Measurements from ENCODE around the gene TGFBI. TPM values are rescaled to one million over a fixed set of nuclear protein-coding genes. Genes with fewer than 3 reads are reported as not detected.

Gene TGFBI
- total and polyA plus RNA-seq, 11 donors, result 31.8 to 206 (median 50.0) TPM

GRCh38 chr5:136058039-136058971, 29.5 kb downstream of the TGFBI start:
- TF ChIP-seq, protein P1, sequence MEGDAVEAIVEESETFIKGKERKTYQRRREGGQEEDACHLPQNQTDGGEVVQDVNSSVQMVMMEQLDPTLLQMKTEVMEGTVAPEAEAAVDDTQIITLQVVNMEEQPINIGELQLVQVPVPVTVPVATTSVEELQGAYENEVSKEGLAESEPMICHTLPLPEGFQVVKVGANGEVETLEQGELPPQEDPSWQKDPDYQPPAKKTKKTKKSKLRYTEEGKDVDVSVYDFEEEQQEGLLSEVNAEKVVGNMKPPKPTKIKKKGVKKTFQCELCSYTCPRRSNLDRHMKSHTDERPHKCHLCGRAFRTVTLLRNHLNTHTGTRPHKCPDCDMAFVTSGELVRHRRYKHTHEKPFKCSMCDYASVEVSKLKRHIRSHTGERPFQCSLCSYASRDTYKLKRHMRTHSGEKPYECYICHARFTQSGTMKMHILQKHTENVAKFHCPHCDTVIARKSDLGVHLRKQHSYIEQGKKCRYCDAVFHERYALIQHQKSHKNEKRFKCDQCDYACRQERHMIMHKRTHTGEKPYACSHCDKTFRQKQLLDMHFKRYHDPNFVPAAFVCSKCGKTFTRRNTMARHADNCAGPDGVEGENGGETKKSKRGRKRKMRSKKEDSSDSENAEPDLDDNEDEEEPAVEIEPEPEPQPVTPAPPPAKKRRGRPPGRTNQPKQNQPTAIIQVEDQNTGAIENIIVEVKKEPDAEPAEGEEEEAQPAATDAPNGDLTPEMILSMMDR (IDR thresholded peaks at IDR 0.05), result peak in 11 of 12 donors; percentile 15 to 61 (median 44)
- TF ChIP-seq POLR2A (IDR thresholded peaks at IDR 0.05), result no peak
- H3K9me3 ChIP-seq, result no peaks in the 10 kb centered on the region
- H3K4me3 ChIP-seq, result no peak overlapping the region
- H3K27ac ChIP-seq, result peak overlapping the region in 11 of 12 donors; percentile 33 to 87 (median 60)
- peaks cover 0 to 45% (median 17%) of the 10 kb centered on the region in 12 donors for H3K4me1 ChIP-seq
- no peaks in the 10 kb centered on the region for H3K27me3 ChIP-seq
- WGBS, 4 donors, result 22 to 42% (median 40%) methylated on average over 10 of the region's 10 CpGs
- DNase-seq, result peak in 4 of 5 donors; percentile 68 to 85 (median 73)
- peak; percentile 72 to 84 (median 82) for ATAC-seq
- H3K36me3 ChIP-seq, result peaks cover 0 to 99% (median 67%) of the 10 kb centered on the region in 9 donors
- intact Hi-C loops (cut with DNase I), result loop anchor here in 1 of 10 donors (5.0 kb wide), 1 partner anchor 91 kb away; no protein-coding TSS in a partner anchor

- H3K9me3 ChIP-seq, result no peaks in the 10 kb centered on the region
- TF ChIP-seq POLR2A (IDR thresholded peaks at IDR 0.05), result no peak
- TF ChIP-seq, protein P1 (IDR thresholded peaks at IDR 0.05), result no peak
- DNase-seq, result no peak
- H3K36me3 ChIP-seq, result peaks cover 0 to 100% (median 69%) of the 10 kb centered on the region in 9 donors
- intact Hi-C loops (cut with DNase I), result loop anchor here in 1 of 10 donors (5.0 kb wide), 1 partner anchor 92 kb away; no protein-coding TSS in a partner anchor
- no peaks in the 10 kb centered on the region for H3K27me3 ChIP-seq
- peak overlapping the region in 10 of 12 donors; percentile 40 to 87 (median 60) for H3K27ac ChIP-seq
- peaks cover 0 to 38% (median 17%) of the 10 kb centered on the region in 12 donors for H3K4me1 ChIP-seq
- H3K4me3 ChIP-seq, result no peak overlapping the region
- WGBS, 4 donors, result 68 to 82% (median 76%) methylated on average over 6 of the region's 6 CpGs
- no peak for ATAC-seq
Measured at GRCh38 chr5:136058972-136059354, 30.2 kb downstream of the TGFBI start.

GRCh38 chr5:136060963-136061362, 32.2 kb downstream of the TGFBI start:
- no peak for TF ChIP-seq POLR2A (IDR thresholded peaks at IDR 0.05)
- TF ChIP-seq, protein P1 (IDR thresholded peaks at IDR 0.05), result no peak
- Histone ChIP-seq H3K4me1 (peaks cover 0 to 35% (median 16%) of the 10 kb centered on the region in 12 donors), H3K27me3 (no peaks in the 10 kb centered on the region), H3K36me3 (peaks cover 0 to 87% (median 58%) of the 10 kb centered on the region in 9 donors), H3K4me3 (no peak overlapping the region), H3K27ac (no peak overlapping the region), H3K9me3 (no peaks in the 10 kb centered on the region)
- WGBS, 4 donors, result 96 to 99% (median 96%) methylated on average over 7 of the region's 7 CpGs
- DNase-seq (no peak), ATAC-seq (no peak)
- intact Hi-C loops (cut with DNase I), result loop anchor here in 8 of 10 donors (5.0 to 10.0 kb wide), 7 partner anchors 84 to 176 kb away; no protein-coding TSS in a partner anchor
